H9 (cell line): ENCODE measurements around the gene VEZT. TPM values are rescaled to one million over a fixed set of nuclear protein-coding genes. Genes with fewer than 3 reads are reported as not detected.

ENCODE experiments used
- DNase-seq: peaks from one replicate; pipeline ENCODE4 v3.0.0-alpha.2; 2017
- H2AFZ ChIP-seq: one replicate; pipeline ENCODE4 v1.6.1; 2013; ENCODE audit warnings: mild to moderate bottlenecking, low read length, control low read depth, moderate library complexity
- H2AK5ac ChIP-seq: 2 replicates; pipeline ENCODE4 v1.6.1; 2013; ENCODE audit warnings: low read length, control low read depth, mixed read lengths; ENCODE audit not compliant: insufficient read length
- H2BK120ac ChIP-seq: one replicate; pipeline ENCODE4 v1.6.1; 2013; ENCODE audit warnings: low read depth, mild to moderate bottlenecking, low read length, control low read depth, inconsistent platforms; ENCODE audit not compliant: poor library complexity, severe bottlenecking
- H2BK12ac ChIP-seq: 2 replicates; pipeline ENCODE4 v1.6.1; 2013; ENCODE audit warnings: low read length, control low read depth, mixed read lengths, low read depth; ENCODE audit not compliant: insufficient read length
- H2BK15ac ChIP-seq: 2 replicates; pipeline ENCODE4 v1.6.1; 2013; ENCODE audit warnings: low read depth, low read length, control low read depth
- H2BK20ac ChIP-seq: one replicate; pipeline ENCODE4 v1.6.1; 2013; ENCODE audit warnings: low read depth, mild to moderate bottlenecking, low read length, control low read depth, inconsistent platforms; ENCODE audit not compliant: poor library complexity, severe bottlenecking
- H2BK5ac ChIP-seq: 2 replicates; pipeline ENCODE4 v1.6.1; 2013; ENCODE audit warnings: low read length, control low read depth, mixed read lengths; ENCODE audit not compliant: insufficient read length
- H3K14ac ChIP-seq: 2 replicates; pipeline ENCODE4 v1.6.1; 2013; ENCODE audit warnings: low read length, control low read depth; ENCODE audit not compliant: insufficient read depth
- H3K18ac ChIP-seq: 2 replicates; pipeline ENCODE4 v1.6.1; 2013; ENCODE audit warnings: low read depth, mild to moderate bottlenecking, mixed read lengths, low read length, control low read depth; ENCODE audit not compliant: insufficient read length
- H3K23ac ChIP-seq: 2 replicates; pipeline ENCODE4 v1.6.1; 2013; ENCODE audit warnings: low read length, control low read depth, mixed read lengths, low read depth; ENCODE audit not compliant: insufficient read length
- H3K23me2 ChIP-seq: 2 replicates; pipeline ENCODE4 v1.6.1; 2013; ENCODE audit warnings: low read depth, mild to moderate bottlenecking, mixed read lengths, low read length, control low read depth; ENCODE audit not compliant: insufficient read length, poor library complexity, severe bottlenecking
- H3K27ac ChIP-seq: 2 replicates; pipeline ENCODE4 v1.5.1; 2013; ENCODE audit warnings: low read length, control low read depth, mixed read lengths, low read depth; ENCODE audit not compliant: insufficient read length
- H3K27me3 ChIP-seq: 2 replicates; pipeline ENCODE4 v1.6.1; 2013; ENCODE audit warnings: low read length, control low read depth, inconsistent platforms; ENCODE audit not compliant: insufficient read depth
- H3K4ac ChIP-seq: 2 replicates; pipeline ENCODE4 v1.6.1; 2013; ENCODE audit warnings: low read depth, mild to moderate bottlenecking, control low read depth, inconsistent platforms, low read length, moderate library complexity
- H3K4me1 ChIP-seq: 2 replicates; pipeline ENCODE4 v1.6.1; 2013; ENCODE audit warnings: low read length, control low read depth, inconsistent platforms; ENCODE audit not compliant: insufficient read depth
- H3K4me2 ChIP-seq: 2 replicates; pipeline ENCODE4 v1.6.1; 2013; ENCODE audit warnings: low read length, control low read depth, mixed read lengths; ENCODE audit not compliant: insufficient read length, insufficient read depth
- H3K56ac ChIP-seq: 2 replicates; pipeline ENCODE4 v1.6.1; 2013; ENCODE audit warnings: low read depth, mild to moderate bottlenecking, mixed read lengths, low read length, control low read depth; ENCODE audit not compliant: insufficient read length
- H3K79me1 ChIP-seq: 2 replicates; pipeline ENCODE4 v1.6.1; 2013; ENCODE audit warnings: low read depth, mild to moderate bottlenecking, moderate library complexity, low read length, control low read depth, inconsistent platforms; ENCODE audit not compliant: insufficient read depth, poor library complexity, severe bottlenecking
- H3K79me2 ChIP-seq: 2 replicates; pipeline ENCODE4 v1.6.1; 2013; ENCODE audit warnings: low read length, control low read depth, inconsistent platforms; ENCODE audit not compliant: insufficient read depth
- H3K9ac ChIP-seq: 2 replicates; pipeline ENCODE4 v1.6.1; 2013; ENCODE audit warnings: low read length, control low read depth, mixed read lengths; ENCODE audit not compliant: insufficient read length; ENCODE audit errors: extremely low read depth
- H3K9me3 ChIP-seq: one replicate; pipeline ENCODE4 v1.6.1; 2013; ENCODE audit warnings: low read depth, low read length, inconsistent platforms; ENCODE audit not compliant: control insufficient read depth
- H3T11ph ChIP-seq: one replicate; pipeline ENCODE4 v1.6.1; 2013; ENCODE audit warnings: mild to moderate bottlenecking, low read length, control low read depth, inconsistent platforms
- H4K20me1 ChIP-seq: one replicate; pipeline ENCODE4 v1.6.1; 2013; ENCODE audit not compliant: control insufficient read depth, insufficient read length, insufficient read depth
- H4K5ac ChIP-seq: 2 replicates; pipeline ENCODE4 v1.6.1; 2013; ENCODE audit warnings: low read depth, mild to moderate bottlenecking, mixed read lengths, low read length, control low read depth; ENCODE audit not compliant: insufficient read length
- H4K8ac ChIP-seq: replicated peaks from 2 replicates; pipeline ENCODE4 v1.6.1; 2013; ENCODE audit warnings: low read length, control low read depth, mixed read lengths, low read depth; ENCODE audit not compliant: insufficient read length
- H4K91ac ChIP-seq: 2 replicates; pipeline ENCODE4 v1.6.1; 2013; ENCODE audit warnings: low read depth, mild to moderate bottlenecking, moderate library complexity, mixed read lengths, low read length, control low read depth; ENCODE audit not compliant: insufficient read length
- H3K27ac Mint-ChIP-seq, 3 experiments: 2 replicates in 2 of 3; 3 replicates in 1 of 3; pipeline ENCODE4 v1.8.0; 2020 to 2021; ENCODE audit warnings: mixed read lengths in 3 of 3, mild to moderate bottlenecking in 1 of 3, moderate library complexity in 1 of 3
- H3K27me3 Mint-ChIP-seq: 2 replicates; pipeline ENCODE4 v1.8.0; 2021; ENCODE audit warnings: low read depth, mild to moderate bottlenecking, moderate library complexity, mixed read lengths
- H3K36me3 Mint-ChIP-seq, 3 experiments: 2 replicates in 2 of 3; 3 replicates in 1 of 3; pipeline ENCODE4 v1.8.0; 2020 to 2021; ENCODE audit warnings: low read depth in 3 of 3, mixed read lengths in 3 of 3; ENCODE audit not compliant: insufficient read depth in 1 of 3
- H3K4me1 Mint-ChIP-seq, 2 experiments: 2 replicates each; pipeline ENCODE4 v1.8.0; 2020; ENCODE audit warnings: mixed read lengths in 2 of 2
- H3K4me3 Mint-ChIP-seq, 2 experiments: 2 replicates in 1 of 2; 3 replicates in 1 of 2; pipeline ENCODE4 v1.8.0; 2020 to 2021; ENCODE audit warnings: mild to moderate bottlenecking in 2 of 2, mixed read lengths in 2 of 2, moderate library complexity in 1 of 2
- H3K9me3 Mint-ChIP-seq, 2 experiments: 2 replicates in 1 of 2; 3 replicates in 1 of 2; pipeline ENCODE4 v1.8.0; 2020; ENCODE audit warnings: mild to moderate bottlenecking in 2 of 2, mixed read lengths in 2 of 2, moderate library complexity in 1 of 2
- WGBS: extraction: QIAGEN DNeasy Blood & Tissue Kit; methylation state at CpG from one replicate; pipeline ENCODE4 v1.1.7; 2013; ENCODE audit warnings: missing lambda C conversion rate, low lambda C conversion rate, mixed read lengths; ENCODE audit not compliant: insufficient read length; ENCODE audit errors: extremely low coverage; 5-methylcytosine and 5-hydroxymethylcytosine counted together
- total RNA-seq: library from RNA; stranded (reverse); gene quantifications from 2 replicates; pipeline ENCODE4 v1.2.1, GENCODE V29; 2021
- TF ChIP-seq, protein P1 (sequence below): fragments of 200-600 bp; sonication (generic); conservative IDR thresholded peaks from 3 replicates; pipeline ENCODE4 v1.8.0; 2021; ENCODE audit warnings: antibody characterized with exemption, mild to moderate bottlenecking

VEZT gene
- total RNA-seq, 1 experiment from 2014 or later = 69.8 TPM

DNA sequence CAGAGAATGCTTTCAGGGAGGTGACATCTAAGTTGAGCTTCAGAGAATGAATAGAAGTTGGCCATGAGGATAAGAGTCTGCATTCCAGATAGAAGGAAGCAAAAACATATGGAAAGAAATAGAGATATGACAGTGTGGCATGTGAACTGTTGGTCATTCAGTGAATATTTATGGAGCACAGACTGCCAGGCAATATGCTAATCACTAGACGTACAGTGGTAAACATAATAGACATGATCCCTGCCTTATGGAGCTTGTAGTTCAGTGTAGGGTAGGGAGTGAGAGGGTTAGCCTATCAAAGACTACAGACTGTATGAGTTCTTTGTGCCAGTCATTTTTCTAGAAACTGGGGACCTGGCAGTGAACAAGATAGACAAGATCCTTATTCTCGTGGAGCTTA, 53.9 kb downstream of the VEZT start:
- Mint-ChIP-seq H3K27me3 (no peaks in the 10 kb centered on the region), H3K4me3 (no peak overlapping the region), H3K4me1 (no peaks in the 10 kb centered on the region), H3K9me3 (no peaks in the 10 kb centered on the region), H3K36me3 (peaks cover 11 to 40% (median 39%) of the 10 kb centered on the region in 3 experiments; a peak in 6 of 7 replicates), H3K27ac (no peak overlapping the region)
- H4K5ac ChIP-seq = no peak overlapping the region
- no peak overlapping the region for H2AK5ac ChIP-seq
- H3T11ph ChIP-seq = no peak overlapping the region
- H3K4me1 ChIP-seq = peaks cover 2% of the 10 kb centered on the region; the same call in 1 of the 2 replicates
- no peak overlapping the region for H3K27ac ChIP-seq
- TF ChIP-seq, protein P1, sequence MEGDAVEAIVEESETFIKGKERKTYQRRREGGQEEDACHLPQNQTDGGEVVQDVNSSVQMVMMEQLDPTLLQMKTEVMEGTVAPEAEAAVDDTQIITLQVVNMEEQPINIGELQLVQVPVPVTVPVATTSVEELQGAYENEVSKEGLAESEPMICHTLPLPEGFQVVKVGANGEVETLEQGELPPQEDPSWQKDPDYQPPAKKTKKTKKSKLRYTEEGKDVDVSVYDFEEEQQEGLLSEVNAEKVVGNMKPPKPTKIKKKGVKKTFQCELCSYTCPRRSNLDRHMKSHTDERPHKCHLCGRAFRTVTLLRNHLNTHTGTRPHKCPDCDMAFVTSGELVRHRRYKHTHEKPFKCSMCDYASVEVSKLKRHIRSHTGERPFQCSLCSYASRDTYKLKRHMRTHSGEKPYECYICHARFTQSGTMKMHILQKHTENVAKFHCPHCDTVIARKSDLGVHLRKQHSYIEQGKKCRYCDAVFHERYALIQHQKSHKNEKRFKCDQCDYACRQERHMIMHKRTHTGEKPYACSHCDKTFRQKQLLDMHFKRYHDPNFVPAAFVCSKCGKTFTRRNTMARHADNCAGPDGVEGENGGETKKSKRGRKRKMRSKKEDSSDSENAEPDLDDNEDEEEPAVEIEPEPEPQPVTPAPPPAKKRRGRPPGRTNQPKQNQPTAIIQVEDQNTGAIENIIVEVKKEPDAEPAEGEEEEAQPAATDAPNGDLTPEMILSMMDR = no peak
- no peak overlapping the region for H3K18ac ChIP-seq
- H2BK12ac ChIP-seq = no peak overlapping the region
- H3K79me2 ChIP-seq = no peaks in the 10 kb centered on the region
- H4K20me1 ChIP-seq = no peaks in the 10 kb centered on the region
- no peak overlapping the region for H3K23ac ChIP-seq
- H3K14ac ChIP-seq = no peak overlapping the region
- H3K4ac ChIP-seq = no peak overlapping the region
- DNase-seq = no peak
- H4K91ac ChIP-seq = no peak overlapping the region
- H3K56ac ChIP-seq = no peak overlapping the region
- H3K4me2 ChIP-seq = no peak overlapping the region
- H3K79me1 ChIP-seq = no peaks in the 10 kb centered on the region
- H3K9me3 ChIP-seq = no peaks in the 10 kb centered on the region
- H3K27me3 ChIP-seq = no peaks in the 10 kb centered on the region
- H2BK120ac ChIP-seq = no peak overlapping the region
- no peak overlapping the region for H3K9ac ChIP-seq
- H2BK20ac ChIP-seq = no peak overlapping the region
- no peak overlapping the region for H2BK15ac ChIP-seq
- H3K23me2 ChIP-seq = no peaks in the 10 kb centered on the region
- H2BK5ac ChIP-seq = no peak overlapping the region
- no peak overlapping the region for H2AFZ ChIP-seq
- H4K8ac ChIP-seq = no peak overlapping the region
- no CpG with 5 or more reads among the region's 2 CpGs for WGBS
